ENCODE results near the gene ZNF222.

Gene ZNF222

GRCh38 chr19:44059229-44059628, 34.0 kb downstream of the ZNF222 start:
- Histone ChIP-seq H3K9me3 (ENCODE audit: low read length) (peaks cover 7% of the 10 kb centered on the region), H3K36me3 (ENCODE audit: insufficient read depth, low read length) (peaks cover 71% of the 10 kb centered on the region), H3K27me3 (ENCODE audit: control insufficient read depth in 1 of 2, insufficient read depth in 2 of 2, low read length in 2 of 2) (no peaks in the 10 kb centered on the region), H3K9ac (ENCODE audit: low read length) (no peak overlapping the region), H3K4me3 (ENCODE audit: low read depth in 1 of 2, low read length in 2 of 2) (no peak overlapping the region), H3K4me1 (ENCODE audit: insufficient read depth, low read length) (no peaks in the 10 kb centered on the region), H3K27ac (ENCODE audit: low read depth, low read length) (no peak overlapping the region)

- Histone ChIP-seq H3K4me3 (ENCODE audit: low read depth in 1 of 2, low read length in 2 of 2) (no peak overlapping the region), H3K9me3 (ENCODE audit: low read length) (peaks cover 12% of the 10 kb centered on the region), H3K36me3 (ENCODE audit: insufficient read depth, low read length) (peaks cover 70% of the 10 kb centered on the region), H3K9ac (ENCODE audit: low read length) (no peak overlapping the region), H3K27me3 (ENCODE audit: control insufficient read depth in 1 of 2, insufficient read depth in 2 of 2, low read length in 2 of 2) (no peaks in the 10 kb centered on the region), H3K27ac (ENCODE audit: low read depth, low read length) (no peak overlapping the region), H3K4me1 (ENCODE audit: insufficient read depth, low read length) (no peaks in the 10 kb centered on the region)
Measured at GRCh38 chr19:44061038-44061437, 35.9 kb downstream of the ZNF222 start.

- no peaks in the 10 kb centered on the region for H3K4me1 ChIP-seq (ENCODE audit: insufficient read depth, low read length)
- H3K9me3 ChIP-seq (ENCODE audit: low read length) = peaks cover 26% of the 10 kb centered on the region
- no peak overlapping the region for H3K27ac ChIP-seq (ENCODE audit: low read depth, low read length)
- H3K36me3 ChIP-seq (ENCODE audit: insufficient read depth, low read length) = peaks cover 41% of the 10 kb centered on the region
- H3K9ac ChIP-seq (ENCODE audit: low read length) = no peak overlapping the region
- no peaks in the 10 kb centered on the region for H3K27me3 ChIP-seq (ENCODE audit: control insufficient read depth in 1 of 2, insufficient read depth in 2 of 2, low read length in 2 of 2)
- peak overlapping the region in 1 of 2 donors; percentile 9 for H3K4me3 ChIP-seq (ENCODE audit: low read depth in 1 of 2, low read length in 2 of 2)
Measured at GRCh38 chr19:44066305-44066704, 41.1 kb downstream of the ZNF222 start.

- H3K27ac ChIP-seq (ENCODE audit: low read depth, low read length) = no peak overlapping the region
Measured at GRCh38 chr19:44069415-44069814, 44.2 kb downstream of the ZNF222 start.

GRCh38 chr19:44071824-44072542, 46.8 kb downstream of the ZNF222 start, which contains the start of gene ZNF284:
Gene ZNF284 (plus strand): TSS chr19:44072159. CDS start chr19:44076390, 4,231 bp downstream.
- no peaks in the 10 kb centered on the region for H3K27me3 ChIP-seq (ENCODE audit: control insufficient read depth in 1 of 2, insufficient read depth in 2 of 2, low read length in 2 of 2)
- peaks cover 11% of the 10 kb centered on the region for H3K9me3 ChIP-seq (ENCODE audit: low read length)
- H3K9ac ChIP-seq (ENCODE audit: low read length) = peak within 1 kb of the TSS; percentile 56
- peak within 1 kb of the TSS; percentile 62 for H3K27ac ChIP-seq (ENCODE audit: low read depth, low read length)
- peaks cover 3% of the 10 kb centered on the region for H3K4me1 ChIP-seq (ENCODE audit: insufficient read depth, low read length)
- peak within 1 kb of the TSS; percentile 82 to 92 for H3K4me3 ChIP-seq (ENCODE audit: low read depth in 1 of 2, low read length in 2 of 2)
- peaks cover under 1% of the 10 kb centered on the region for H3K36me3 ChIP-seq (ENCODE audit: insufficient read depth, low read length)

More at GRCh38 chr19:44069415-44069814, 44.2 kb downstream of the ZNF222 start:
- H3K9me3 ChIP-seq (ENCODE audit: low read length) = peaks cover 25% of the 10 kb centered on the region
- no peak overlapping the region for H3K4me3 ChIP-seq (ENCODE audit: low read depth in 1 of 2, low read length in 2 of 2)
- H3K4me1 ChIP-seq (ENCODE audit: insufficient read depth, low read length) = peaks cover 3% of the 10 kb centered on the region
- no peak overlapping the region for H3K9ac ChIP-seq (ENCODE audit: low read length)
- no peaks in the 10 kb centered on the region for H3K27me3 ChIP-seq (ENCODE audit: control insufficient read depth in 1 of 2, insufficient read depth in 2 of 2, low read length in 2 of 2)
- H3K36me3 ChIP-seq (ENCODE audit: insufficient read depth, low read length) = peaks cover 19% of the 10 kb centered on the region

- H3K4me3 ChIP-seq (ENCODE audit: low read depth in 1 of 2, low read length in 2 of 2) = peak overlapping the region; percentile 82 to 92
- no peaks in the 10 kb centered on the region for H3K27me3 ChIP-seq (ENCODE audit: control insufficient read depth in 1 of 2, insufficient read depth in 2 of 2, low read length in 2 of 2)
- H3K9ac ChIP-seq (ENCODE audit: low read length) = peak overlapping the region; percentile 56
- peaks cover 3% of the 10 kb centered on the region for H3K4me1 ChIP-seq (ENCODE audit: insufficient read depth, low read length)
- peaks cover 3% of the 10 kb centered on the region for H3K36me3 ChIP-seq (ENCODE audit: insufficient read depth, low read length)
- H3K9me3 ChIP-seq (ENCODE audit: low read length) = peaks cover 3% of the 10 kb centered on the region
- peak overlapping the region; percentile 62 for H3K27ac ChIP-seq (ENCODE audit: low read depth, low read length)
Measured at GRCh38 chr19:44072543-44073401, 47.6 kb downstream of the ZNF222 start.

GRCh38 chr19:44076325-44076724, 51.1 kb downstream of the ZNF222 start:
- no peaks in the 10 kb centered on the region for H3K9me3 ChIP-seq (ENCODE audit: low read length)
- peaks cover 11% of the 10 kb centered on the region for H3K36me3 ChIP-seq (ENCODE audit: insufficient read depth, low read length)
- H3K27me3 ChIP-seq (ENCODE audit: control insufficient read depth in 1 of 2, insufficient read depth in 2 of 2, low read length in 2 of 2) = no peaks in the 10 kb centered on the region
- peaks cover 3% of the 10 kb centered on the region for H3K4me1 ChIP-seq (ENCODE audit: insufficient read depth, low read length)
- H3K9ac ChIP-seq (ENCODE audit: low read length) = no peak overlapping the region
- no peak overlapping the region for H3K4me3 ChIP-seq (ENCODE audit: low read depth in 1 of 2, low read length in 2 of 2)
- no peak overlapping the region for H3K27ac ChIP-seq (ENCODE audit: low read depth, low read length)

Measured in muscle layer of colon (tissue), 2 donors.